Femur (tissue), 1 donor: Measurements from ENCODE around the gene TCTN2.

Experiments used
- DNase-seq: peaks from one replicate; pipeline ENCODE4 v3.0.0-alpha.2; 2017

Gene TCTN2

DNA sequence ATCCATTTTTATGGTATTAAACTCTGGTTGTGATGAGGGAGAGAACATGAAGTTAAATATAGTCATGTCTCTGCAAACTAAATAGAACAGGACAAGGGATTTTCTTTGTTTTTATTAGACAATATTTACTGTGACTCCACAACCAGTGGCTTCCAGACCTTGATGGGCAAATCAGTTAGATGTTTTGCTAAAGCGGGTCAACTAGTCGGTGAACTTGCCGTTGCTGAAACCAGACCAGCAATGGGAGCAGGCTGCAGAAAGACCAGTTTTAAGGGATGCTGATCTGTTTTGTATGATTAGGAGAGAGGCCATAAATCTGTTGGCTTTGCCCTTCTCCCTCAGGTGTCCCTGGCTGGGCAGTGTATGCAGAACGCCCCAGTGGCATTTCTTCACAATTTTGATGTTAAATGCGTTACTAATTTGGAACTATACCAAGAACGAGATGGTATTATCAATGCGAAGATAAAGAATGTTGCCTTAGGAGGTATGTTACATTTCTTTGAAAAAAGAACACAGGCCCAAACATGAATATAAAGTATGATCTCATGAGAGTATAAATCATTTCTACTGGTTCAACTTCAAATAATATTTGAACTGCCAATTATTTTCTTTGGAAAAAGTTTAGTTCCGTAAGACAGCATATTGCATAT lies 19.4 kb downstream of the TCTN2 start:
- DNase-seq, result no peak

GRCh38 chr12:123696207-123696606 lies 25.3 kb downstream of the TCTN2 start:
- DNase-seq, result no peak

DNA sequence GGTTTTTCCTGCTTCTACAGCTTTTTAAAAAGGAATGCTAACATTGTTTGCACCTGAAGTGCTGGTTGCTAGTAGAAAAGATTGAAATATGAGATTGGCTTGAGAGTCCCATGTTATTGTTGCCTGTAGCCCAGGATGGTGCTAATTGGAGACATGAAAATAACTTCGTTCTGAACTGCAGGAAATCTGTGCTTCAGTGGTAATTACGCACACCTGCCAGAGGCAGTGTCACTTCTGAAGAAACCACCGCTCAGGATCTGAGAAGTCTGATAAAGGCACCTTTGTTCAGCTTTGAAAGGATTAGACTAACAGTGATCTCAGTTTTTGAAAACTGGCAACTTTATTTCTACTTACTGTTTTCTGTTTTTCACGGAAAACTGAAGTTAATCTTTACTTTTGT lies 25.7 kb downstream of the TCTN2 start:
- DNase-seq, result no peak

GRCh38 chr12:123705935-123706334 lies 35.0 kb downstream of the TCTN2 start:
- no peak for DNase-seq

DNA sequence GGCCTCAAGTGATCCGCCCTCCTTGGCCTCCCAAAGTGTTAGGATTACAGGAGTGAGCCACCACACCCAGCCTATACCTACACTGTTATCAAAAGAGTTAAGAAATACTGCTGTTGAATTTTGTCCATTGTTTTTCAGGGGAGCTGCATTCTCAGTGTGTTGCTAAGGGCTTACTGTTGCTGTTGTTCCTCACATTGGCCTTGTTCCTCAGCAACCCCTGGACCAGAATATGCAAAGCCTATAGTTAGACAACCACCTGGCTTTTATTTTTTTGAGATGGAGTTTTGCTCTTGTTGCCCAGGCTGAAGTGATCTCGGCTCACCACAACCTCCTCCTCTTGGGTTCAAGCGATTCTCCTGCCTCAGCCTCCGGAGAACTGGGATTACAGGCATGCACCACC lies 36.6 kb downstream of the TCTN2 start:
- no peak for DNase-seq

DNA sequence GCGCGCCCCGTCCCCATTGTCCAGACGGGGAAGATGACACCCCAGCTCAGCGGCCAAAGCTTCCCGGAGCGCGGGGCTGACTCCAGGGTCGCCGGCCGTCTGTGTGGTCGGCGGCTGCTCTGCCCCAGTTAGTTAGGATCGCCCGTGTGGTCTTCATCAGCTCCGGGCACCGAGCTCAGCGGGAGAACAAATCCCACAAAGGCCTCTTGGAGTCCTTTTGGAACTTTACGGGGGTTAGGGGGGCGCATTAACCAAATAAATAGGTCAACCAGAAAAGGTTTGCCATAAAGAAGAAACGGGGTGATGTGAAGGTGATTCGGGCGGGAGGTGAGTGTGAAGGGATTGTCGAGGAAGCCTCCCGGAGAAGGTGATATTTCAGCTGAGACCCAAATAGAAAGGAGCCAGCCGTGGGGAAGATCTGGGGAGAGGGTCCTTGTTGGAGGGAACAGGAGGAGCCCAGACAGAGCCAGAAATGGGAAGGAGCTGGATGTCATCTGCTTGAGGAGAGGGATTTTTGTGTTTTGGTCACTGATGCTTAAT lies 41.9 kb downstream of the TCTN2 start:
- DNase-seq, result no peak

DNA sequence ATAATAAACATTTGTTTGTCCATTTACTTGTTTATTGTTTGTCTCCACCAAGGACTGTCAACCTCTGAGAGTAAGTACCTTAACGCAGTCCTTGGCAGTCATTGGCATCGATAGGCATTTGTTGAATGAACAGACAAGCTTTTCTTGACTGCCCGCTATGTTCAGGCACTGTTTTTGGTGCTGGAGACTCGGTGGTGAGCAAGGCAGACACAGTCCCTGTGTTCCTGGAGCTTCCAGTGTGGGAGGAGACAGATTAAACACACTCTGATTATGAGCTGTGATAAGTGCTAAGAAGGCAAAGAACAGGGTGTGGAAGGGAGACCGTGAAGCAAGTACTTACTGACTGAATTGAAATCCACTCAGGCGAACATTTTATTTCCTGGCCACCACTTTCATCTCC lies 42.5 kb downstream of the TCTN2 start:
- no peak for DNase-seq

- no peak for DNase-seq
Measured at GRCh38 chr12:123713823-123714585, 43.1 kb downstream of the TCTN2 start.

DNA sequence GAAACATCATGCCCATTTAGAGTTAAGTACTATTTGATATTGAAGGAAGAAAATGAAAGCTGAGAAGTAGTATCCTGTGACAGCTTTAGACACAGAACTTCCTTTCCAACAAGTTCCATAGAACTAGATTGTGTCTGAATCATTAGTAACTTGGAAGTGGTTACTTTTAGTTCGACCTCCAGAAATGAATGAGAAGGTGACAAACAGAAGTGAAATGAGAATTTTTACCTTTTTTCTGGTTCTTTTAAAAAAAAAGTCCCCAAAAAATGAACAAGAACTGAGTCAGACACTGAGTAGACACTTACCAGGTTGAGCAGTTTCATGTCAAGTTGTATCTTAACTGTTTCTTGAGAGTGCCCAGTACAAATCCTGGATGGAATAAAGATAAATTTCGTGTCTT lies 44.3 kb downstream of the TCTN2 start:
- no peak for DNase-seq

DNA sequence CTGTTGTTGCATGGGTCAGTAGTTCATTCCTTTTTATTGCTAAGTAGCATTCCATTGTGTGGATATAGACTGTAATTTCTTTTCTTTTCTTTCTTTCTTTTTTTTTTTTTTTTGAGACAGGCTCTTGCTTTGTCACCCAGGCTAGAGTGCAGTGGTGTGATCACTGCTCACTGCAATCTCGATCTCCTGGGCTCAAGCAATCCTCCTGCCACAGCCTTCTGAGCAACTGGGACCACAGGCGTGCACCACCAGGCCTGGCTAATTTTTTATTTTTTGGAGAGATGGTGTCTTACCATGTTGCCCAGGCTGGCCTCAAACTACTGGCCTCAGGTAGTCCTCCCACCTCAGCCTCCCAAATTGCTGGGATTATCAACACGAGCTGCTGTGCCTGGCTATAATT lies 46.4 kb downstream of the TCTN2 start:
- DNase-seq, result no peak

DNA sequence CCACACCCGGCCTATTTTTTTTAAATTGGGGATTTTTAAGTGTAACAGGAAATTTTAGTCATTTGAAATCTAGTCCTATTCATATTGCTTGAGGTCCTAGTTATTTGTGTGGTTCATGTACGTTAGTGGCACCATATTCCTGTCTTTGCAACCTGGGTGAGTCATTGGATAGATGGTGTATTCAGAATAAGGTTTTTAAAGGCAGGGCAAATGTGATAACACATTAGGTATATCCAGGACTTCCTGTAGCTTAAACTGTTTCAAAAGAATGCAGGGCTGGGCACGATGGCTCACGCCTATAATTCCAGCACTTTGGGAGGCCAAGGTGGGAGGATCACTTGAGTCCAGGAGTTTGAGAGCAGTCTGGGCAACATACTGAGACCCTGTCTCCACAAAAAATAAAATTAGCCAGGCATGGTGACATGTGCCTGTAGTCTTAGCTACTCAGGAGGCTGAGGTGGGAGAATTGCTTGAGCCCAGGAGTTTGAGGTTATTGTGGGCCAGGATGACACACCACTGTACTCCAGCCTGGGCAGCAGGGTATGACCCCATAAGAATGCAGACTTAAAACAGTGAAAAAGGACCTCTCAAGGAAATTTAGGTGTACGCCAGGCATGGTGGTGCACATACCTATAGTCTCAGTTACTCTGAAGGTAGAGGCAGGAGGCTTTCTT lies 49.4 kb downstream of the TCTN2 start:
- DNase-seq, result no peak

DNA sequence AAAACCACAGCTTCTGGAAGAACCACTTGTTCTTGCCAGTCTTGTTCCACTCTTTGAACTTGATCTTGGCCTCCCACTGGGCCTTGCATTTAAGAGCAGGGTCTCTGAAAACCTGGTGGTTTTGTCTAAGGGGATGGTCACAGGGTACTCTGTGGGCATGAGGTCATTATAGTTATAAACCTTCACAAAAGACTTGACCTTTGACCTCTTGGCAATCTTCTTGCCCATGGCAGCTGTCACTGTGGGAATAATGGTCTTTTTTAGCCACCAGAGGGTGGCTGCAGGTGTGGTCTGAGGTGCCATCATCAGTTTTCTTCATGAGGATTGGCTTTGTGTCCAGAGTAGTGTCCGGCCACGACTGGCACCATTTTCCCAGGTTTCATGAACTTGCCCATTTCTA lies 50.3 kb downstream of the TCTN2 start:
- DNase-seq, result no peak

GRCh38 chr12:123723011-123723410 lies 52.1 kb downstream of the TCTN2 start:
- no peak for DNase-seq

DNA sequence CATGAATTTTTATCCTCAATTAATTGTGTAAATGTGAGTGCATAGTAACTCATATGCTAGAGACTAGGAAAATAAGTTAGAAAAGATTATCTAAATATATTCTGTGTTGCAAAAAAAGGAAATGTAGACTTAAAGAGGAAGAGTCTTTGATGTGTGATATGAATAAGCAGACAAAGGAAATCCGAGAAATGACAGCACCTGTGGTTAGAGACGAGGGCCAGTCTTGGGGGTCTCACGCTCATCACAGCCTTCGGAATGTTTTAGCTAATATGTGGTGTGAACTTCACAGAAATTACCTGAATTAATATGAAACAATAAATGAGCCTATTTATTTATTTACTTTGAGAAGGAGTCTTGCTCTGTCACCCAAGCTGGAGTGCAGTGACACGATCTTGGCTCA lies 52.9 kb downstream of the TCTN2 start:
- DNase-seq, result no peak

DNA sequence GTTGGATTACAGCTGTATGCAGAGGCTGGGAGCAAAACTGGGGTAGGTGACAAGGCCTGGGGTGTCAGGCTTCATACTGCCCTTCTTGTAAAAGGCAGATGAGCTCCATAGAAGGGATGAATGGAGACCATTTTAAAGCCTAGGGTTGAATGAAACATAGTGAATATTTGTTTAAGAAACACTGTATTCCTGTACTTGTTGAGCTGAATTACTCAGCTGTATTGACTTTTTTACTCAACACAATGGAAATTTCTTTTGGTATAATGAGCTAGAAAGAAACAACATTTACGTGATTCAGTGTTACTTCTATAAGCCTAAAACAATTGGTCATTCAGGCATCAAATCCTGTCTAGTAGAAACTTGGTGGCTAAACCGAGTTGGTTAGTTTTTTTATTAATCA lies 55.3 kb downstream of the TCTN2 start:
- DNase-seq, result no peak

- DNase-seq, result no peak
Measured at GRCh38 chr12:123726962-123727361, 56.0 kb downstream of the TCTN2 start.

DNA sequence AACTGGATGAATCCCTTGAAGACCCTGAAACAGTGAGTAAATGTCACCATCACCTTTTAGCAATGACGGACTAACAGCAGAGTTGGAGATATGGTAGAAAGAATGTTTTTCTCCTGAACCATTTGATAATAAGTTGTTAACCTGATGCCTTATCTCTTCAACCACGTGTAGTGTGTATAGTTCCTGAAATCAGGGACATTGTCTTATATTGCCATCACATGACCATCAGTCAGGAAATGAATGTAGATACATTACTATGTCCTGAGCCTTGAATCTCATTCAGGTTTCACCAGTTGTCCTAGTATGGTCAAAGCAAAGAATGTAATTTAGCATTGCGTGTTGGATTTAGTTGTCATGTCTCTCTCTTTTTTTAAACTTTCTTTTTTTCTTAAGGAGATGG lies 57.0 kb downstream of the TCTN2 start:
- no peak for DNase-seq

DNA sequence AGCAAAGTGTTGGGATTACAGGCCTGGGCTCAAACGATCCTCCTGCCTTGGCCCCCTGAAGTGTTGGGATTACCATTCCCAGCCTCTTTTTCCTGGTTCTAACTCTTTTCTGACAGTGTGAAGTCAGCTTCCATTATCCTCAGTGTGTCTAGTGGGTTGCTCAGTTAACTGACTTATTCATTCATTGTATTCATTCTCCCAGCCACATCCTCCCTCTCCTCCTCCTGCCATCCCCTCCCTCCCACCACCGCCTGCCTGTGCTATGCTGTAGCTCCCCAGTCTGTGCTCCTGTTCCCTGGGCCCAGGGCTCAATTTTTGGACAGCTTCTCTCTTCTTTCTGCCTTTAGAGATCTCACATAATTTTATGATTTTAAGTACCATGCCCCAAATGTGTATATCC lies 60.7 kb downstream of the TCTN2 start:
- no peak for DNase-seq

DNA sequence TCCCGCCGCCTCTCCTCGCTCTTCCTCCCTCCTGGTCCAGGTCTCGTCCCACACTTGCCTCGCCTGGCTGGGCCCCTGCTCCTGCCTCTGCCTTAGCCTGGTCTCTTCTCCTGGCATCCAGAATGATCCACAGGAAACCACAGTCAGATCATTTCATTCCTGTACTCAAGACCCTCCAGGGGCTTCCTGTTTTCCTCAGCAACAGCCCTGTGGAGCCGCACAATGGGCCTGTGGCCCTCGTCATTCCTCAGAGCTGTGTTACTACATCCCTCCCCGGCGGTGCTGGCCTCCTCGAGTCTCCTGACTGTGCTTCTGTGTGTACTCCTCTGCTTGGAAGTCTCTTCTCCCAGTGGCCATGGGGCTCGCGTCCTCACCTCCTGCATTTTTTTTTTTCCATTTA lies 61.3 kb downstream of the TCTN2 start:
- DNase-seq, result no peak

GRCh38 chr12:123733229-123733628 lies 62.3 kb downstream of the TCTN2 start:
- DNase-seq, result no peak

GRCh38 chr12:123734268-123734667 lies 63.4 kb downstream of the TCTN2 start:
- DNase-seq, result no peak

DNA sequence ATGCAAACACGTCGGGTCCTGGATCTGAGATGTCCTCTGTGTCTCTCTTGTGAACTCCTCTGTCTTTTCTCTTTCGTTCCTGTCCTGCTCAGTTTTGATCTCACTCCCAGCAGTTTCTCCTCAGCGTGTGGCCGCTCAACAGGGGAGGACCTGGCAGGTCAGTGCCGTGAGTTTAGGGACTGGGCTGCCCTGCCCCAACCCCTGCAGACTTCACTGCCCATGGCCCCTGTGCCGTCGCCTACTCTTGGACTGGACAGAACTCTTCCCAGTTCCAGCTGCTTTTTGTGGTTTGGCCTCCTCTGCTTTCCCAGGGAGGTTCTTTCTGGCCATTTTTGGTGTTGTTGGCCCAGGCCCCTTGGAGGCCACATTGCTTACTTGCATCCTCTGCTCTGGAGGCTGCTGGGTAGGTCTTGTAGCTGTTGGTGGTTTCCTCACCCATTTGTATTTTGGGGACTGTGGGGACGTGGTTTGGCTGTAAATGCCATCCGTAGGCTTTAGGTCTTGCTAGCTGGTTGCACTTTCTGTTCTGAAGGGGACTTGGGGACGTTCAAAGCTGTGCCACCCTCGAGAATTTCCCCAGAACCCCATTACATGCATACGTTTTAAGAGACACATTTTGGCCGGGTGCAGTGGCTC lies 71.1 kb downstream of the TCTN2 start:
- DNase-seq, result no peak

DNA sequence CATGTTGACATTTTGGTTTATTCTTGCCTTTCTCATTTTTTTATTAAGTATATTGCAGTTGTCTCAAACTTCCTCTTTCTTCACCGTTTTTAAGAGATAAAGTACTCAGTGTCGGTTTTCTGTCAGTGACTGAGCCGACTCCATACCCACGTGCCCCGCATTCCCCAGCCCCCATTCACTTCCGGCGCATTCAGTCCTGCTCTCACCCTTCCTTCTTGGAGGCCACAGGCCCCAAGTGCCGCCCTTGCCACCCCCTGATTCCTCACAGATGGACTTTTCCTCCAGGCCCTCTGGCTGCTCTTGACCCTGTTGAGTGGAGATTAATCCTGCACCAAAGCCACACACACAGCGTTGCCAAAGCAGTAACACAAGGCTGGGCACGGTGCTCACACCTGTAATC lies 72.1 kb downstream of the TCTN2 start:
- no peak for DNase-seq

DNA sequence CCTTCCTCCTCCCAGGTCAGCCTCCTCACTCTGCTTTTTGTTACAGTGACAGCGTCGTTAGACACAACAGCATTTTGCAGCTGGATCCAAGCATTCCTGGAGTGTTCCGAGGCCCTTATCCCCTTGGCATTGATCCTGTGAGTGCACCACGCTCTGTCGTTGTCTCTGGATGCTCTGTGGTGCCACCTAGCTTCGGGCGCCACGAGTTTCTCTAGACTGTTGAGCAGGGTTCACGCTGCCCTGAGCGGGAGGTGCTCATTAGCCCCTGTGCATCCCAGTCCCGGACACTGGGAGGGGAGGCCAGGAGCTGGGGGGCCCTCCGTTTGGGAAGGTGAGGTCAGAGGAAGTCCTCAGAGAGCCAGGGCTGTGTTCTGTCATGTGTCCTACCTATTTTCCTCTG lies 73.9 kb downstream of the TCTN2 start:
- no peak for DNase-seq
